Lower lobe of right lung (tissue), 2 donors: ENCODE measurements around the gene ADGRL1. TPM values are rescaled to one million over a fixed set of nuclear protein-coding genes. Genes with fewer than 3 reads are reported as not detected.
A peak's percentile ranks its signal among the peaks of the same experiment; 100 is the strongest.

Experiments
- ATAC-seq, 2 donors: fragments of 200-7000 bp; cut with Tn5 transposase; one replicate each; pipeline ENCODE4 v1.9.1; 2020 to 2022; ENCODE audit warnings: mild to moderate bottlenecking in 2 of 2, moderate library complexity in 2 of 2
- DNase-seq: peaks from one replicate; pipeline ENCODE4 v3.0.0-alpha.2; 2020
- H3K27ac ChIP-seq: fragments of 200-600 bp; one replicate; pipeline ENCODE4 v1.8.0; 2022
- H3K27me3 ChIP-seq: fragments of 200-600 bp; one replicate; pipeline ENCODE4 v1.8.0; 2022; ENCODE audit warnings: low read depth
- H3K36me3 ChIP-seq: fragments of 200-600 bp; one replicate; pipeline ENCODE4 v1.8.0; 2022; ENCODE audit warnings: mild to moderate bottlenecking
- H3K4me1 ChIP-seq: fragments of 200-600 bp; one replicate; pipeline ENCODE4 v1.8.0; 2022
- H3K4me3 ChIP-seq: fragments of 200-600 bp; one replicate; pipeline ENCODE4 v1.8.0; 2022; ENCODE audit warnings: mild to moderate bottlenecking
- H3K9me3 ChIP-seq: fragments of 200-600 bp; one replicate; pipeline ENCODE4 v1.8.0; 2022
- CTCF ChIP-seq: fragments of 200-600 bp; IDR thresholded peaks from one replicate; pipeline ENCODE4 v1.8.0; 2022; ENCODE audit warnings: antibody characterized with exemption, mild to moderate bottlenecking
- intact Hi-C: fragments of 100-400 bp; cut with DNase I; formaldehyde crosslinking; loops from one replicate; pipeline ENCODE4 v1.11.0; 2022
- total RNA-seq: library from RNA; stranded (reverse); fragmentation: NEBNext Ultra II Directional; extraction: Animal tissue kit (Norgen Biotek cat#: 25700); gene quantifications from one replicate; pipeline ENCODE4 v1.2.1, GENCODE V29; 2021
- donor health status: DM: no; HTN: yes; CAD: no; lungs with severe emphysema.

The ADGRL1 gene
- total RNA-seq, 1 donor from 2014 or later, result 28.7 TPM

- Histone ChIP-seq H3K4me3 (no peak overlapping the region), H3K36me3 (no peaks in the 10 kb centered on the region), H3K9me3 (no peaks in the 10 kb centered on the region), H3K27ac (no peak overlapping the region), H3K27me3 (no peaks in the 10 kb centered on the region), H3K4me1 (peaks cover 31% of the 10 kb centered on the region)
- DNase-seq (no peak), ATAC-seq (no peak)
- intact Hi-C loops, result no loop called here
- no peak for TF ChIP-seq CTCF
Observed at GRCh38 chr19:14122924-14123323, 83.0 kb downstream of the ADGRL1 start.

- peak overlapping the region; percentile 99 for H3K27ac ChIP-seq
- intact Hi-C loops, result no loop called here
- H3K27me3 ChIP-seq, result no peaks in the 10 kb centered on the region
- no peak for TF ChIP-seq CTCF
- H3K9me3 ChIP-seq, result no peaks in the 10 kb centered on the region
- no peak overlapping the region for H3K4me3 ChIP-seq
- peaks cover 35% of the 10 kb centered on the region for H3K4me1 ChIP-seq
- DNase-seq, result no peak
- no peak for ATAC-seq
- H3K36me3 ChIP-seq, result no peaks in the 10 kb centered on the region
Observed at GRCh38 chr19:14120497-14120780, 85.5 kb downstream of the ADGRL1 start.

- TF ChIP-seq CTCF, result no peak
- Histone ChIP-seq H3K4me3 (no peak overlapping the region), H3K27me3 (no peaks in the 10 kb centered on the region), H3K9me3 (no peaks in the 10 kb centered on the region), H3K27ac (peak overlapping the region; percentile 99), H3K36me3 (no peaks in the 10 kb centered on the region), H3K4me1 (peaks cover 41% of the 10 kb centered on the region)
- ATAC-seq (no peak), DNase-seq (no peak)
- intact Hi-C loops, result no loop called here
Observed at GRCh38 chr19:14119644-14120496, 86.1 kb downstream of the ADGRL1 start.

GRCh38 chr19:14119146-14119545, 86.8 kb downstream of the ADGRL1 start:
- ATAC-seq (no peak), DNase-seq (no peak)
- Histone ChIP-seq H3K27ac (peak overlapping the region; percentile 99), H3K9me3 (no peaks in the 10 kb centered on the region), H3K4me1 (peaks cover 48% of the 10 kb centered on the region), H3K27me3 (no peaks in the 10 kb centered on the region), H3K4me3 (peak overlapping the region; percentile 68), H3K36me3 (no peaks in the 10 kb centered on the region)
- no peak for TF ChIP-seq CTCF
- intact Hi-C loops, result no loop called here

- peak overlapping the region; percentile 68 for H3K4me3 ChIP-seq
- DNase-seq (peak; percentile 90), ATAC-seq (peak; percentile 68 to 73)
- intact Hi-C loops, result no loop called here
- H3K9me3 ChIP-seq, result no peaks in the 10 kb centered on the region
- peaks cover 56% of the 10 kb centered on the region for H3K4me1 ChIP-seq
- TF ChIP-seq CTCF, result no peak
- H3K27me3 ChIP-seq, result no peaks in the 10 kb centered on the region
- H3K36me3 ChIP-seq, result no peaks in the 10 kb centered on the region
- peak overlapping the region; percentile 99 for H3K27ac ChIP-seq
Observed at GRCh38 chr19:14118165-14119051, 87.6 kb downstream of the ADGRL1 start.
